ENCODE data around the gene ITIH5. TPM values are rescaled to one million over a fixed set of nuclear protein-coding genes. Genes with fewer than 3 reads are reported as not detected.

ITIH5 gene
- total and polyA plus RNA-seq, 8 donors, result 4.0 to 28.6 (median 14.6) TPM

GRCh38 chr10:7542189-7542914 lies 124.4 kb downstream of the ITIH5 start:
- H3K4me3 ChIP-seq, result no peak overlapping the region
- TF ChIP-seq CTCF (IDR thresholded peaks at IDR 0.05) (no peak), EP300 (IDR thresholded peaks at IDR 0.05) (no peak), POLR2AphosphoS5 (IDR thresholded peaks at IDR 0.05) (no peak)
- peaks cover 0 to 10% (median 4%) of the 10 kb centered on the region in 4 donors for H3K9me3 ChIP-seq
- H3K27me3 ChIP-seq, result no peaks in the 10 kb centered on the region
- WGBS, 5 donors, result 51 to 62% (median 56%) methylated on average over 6 of the region's 6 CpGs
- no peak for DNase-seq
- no peaks in the 10 kb centered on the region for H3K36me3 ChIP-seq
- intact Hi-C loops (cut with DNase I; ENCODE audit: low total_unique reads), result no loop called here
- H3K27ac ChIP-seq, result peak overlapping the region in 4 of 5 donors; percentile 39 to 78 (median 54)
- peaks cover 0 to 29% (median 16%) of the 10 kb centered on the region in 4 donors for H3K4me1 ChIP-seq

- DNase-seq, result peak in 1 of 2 donors; percentile 92
- Histone ChIP-seq H3K9me3 (peaks cover 0 to 10% (median 4%) of the 10 kb centered on the region in 4 donors), H3K27me3 (no peaks in the 10 kb centered on the region), H3K4me1 (peaks cover 0 to 29% (median 16%) of the 10 kb centered on the region in 4 donors), H3K27ac (peak overlapping the region; percentile 28 to 78 (median 48)), H3K4me3 (no peak overlapping the region), H3K36me3 (no peaks in the 10 kb centered on the region)
- 51 to 62% (median 57%) methylated on average over 16 to 22 of the region's 22 CpGs for whole genome bisulfite sequencing, 5 donors
- TF ChIP-seq EP300 (IDR thresholded peaks at IDR 0.05) (peak; percentile 58), POLR2AphosphoS5 (IDR thresholded peaks at IDR 0.05) (peak in 1 of 3 donors; percentile 50), CTCF (IDR thresholded peaks at IDR 0.05) (no peak), POLR2A (IDR thresholded peaks at IDR 0.05) (no peak)
- intact Hi-C loops (cut with DNase I; ENCODE audit: low total_unique reads), result no loop called here
Measured at GRCh38 chr10:7541137-7542087, 125.4 kb downstream of the ITIH5 start.

GRCh38 chr10:7538970-7539654 lies 127.7 kb downstream of the ITIH5 start:
- no peak for DNase-seq
- Histone ChIP-seq H3K4me1 (peaks cover 0 to 29% (median 16%) of the 10 kb centered on the region in 4 donors), H3K27ac (no peak overlapping the region), H3K36me3 (no peaks in the 10 kb centered on the region), H3K9me3 (peaks cover 0 to 10% (median 4%) of the 10 kb centered on the region in 4 donors), H3K4me3 (no peak overlapping the region), H3K27me3 (no peaks in the 10 kb centered on the region)
- WGBS, 5 donors, result 54 to 66% (median 61%) methylated on average over 6 of the region's 6 CpGs
- intact Hi-C loops (cut with DNase I; ENCODE audit: low total_unique reads), result no loop called here
- no peak for TF ChIP-seq CTCF (IDR thresholded peaks at IDR 0.05)
- no peak for TF ChIP-seq POLR2AphosphoS5 (IDR thresholded peaks at IDR 0.05)
- no peak for TF ChIP-seq POLR2A (IDR thresholded peaks at IDR 0.05)
- TF ChIP-seq EP300 (IDR thresholded peaks at IDR 0.05), result no peak

GRCh38 chr10:7537126-7537525 lies 129.6 kb downstream of the ITIH5 start:
- TF ChIP-seq CTCF (IDR thresholded peaks at IDR 0.05), result no peak
- TF ChIP-seq EP300 (IDR thresholded peaks at IDR 0.05), result no peak
- TF ChIP-seq POLR2A (IDR thresholded peaks at IDR 0.05), result no peak
- TF ChIP-seq POLR2AphosphoS5 (IDR thresholded peaks at IDR 0.05), result no peak
- H3K36me3 ChIP-seq, result no peaks in the 10 kb centered on the region
- peaks cover 0 to 17% (median 12%) of the 10 kb centered on the region in 4 donors for H3K4me1 ChIP-seq
- H3K4me3 ChIP-seq, result no peak overlapping the region
- 82 to 90% (median 89%) methylated on average over 3 of the region's 3 CpGs for WGBS, 5 donors
- intact Hi-C loops (cut with DNase I; ENCODE audit: low total_unique reads), result no loop called here
- peaks cover 0 to 9% (median 0%) of the 10 kb centered on the region in 3 donors for H3K27me3 ChIP-seq
- peaks cover 0 to 10% (median 4%) of the 10 kb centered on the region in 4 donors for H3K9me3 ChIP-seq
- DNase-seq, result no peak
- H3K27ac ChIP-seq, result no peak overlapping the region
